Keratinocyte (primary cell): Measurements from ENCODE around the gene TFAP2D.

Experiments used
- CTCF ChIP-seq, 3 experiments: IDR thresholded peaks in 1 of 3; conservative IDR thresholded peaks in 1 of 3; optimal IDR thresholded peaks in 1 of 3; 2 replicates in 2 of 3; 3 replicates in 1 of 3; pipeline versions ENCODE3 to v1.5.1; 2011; ENCODE audit warnings: low read length in 3 of 3, mild to moderate bottlenecking in 3 of 3, moderate library complexity in 2 of 3, control low read depth in 1 of 3, inconsistent platforms in 1 of 3; ENCODE audit not compliant: insufficient read depth in 2 of 3; ENCODE audit errors: extremely low read depth in 1 of 3
- EZH2 ChIP-seq: IDR thresholded peaks from one replicate; pipeline ENCODE4 v1.6.1; 2012; ENCODE audit warnings: inconsistent platforms, mild to moderate bottlenecking, low read length, moderate library complexity

- TF ChIP-seq CTCF (optimal IDR thresholded peaks at IDR 0.05 in 1 of 3, IDR thresholded peaks at IDR 0.05 in 1 of 3, conservative IDR thresholded peaks at IDR 0.05 in 1 of 3; ENCODE audit: extremely low read depth in 1 of 3, insufficient read depth in 2 of 3, low read length in 3 of 3) (peak in 1 of 3 experiments; percentile 7), EZH2 (no peak)
Observed at GRCh38 chr6:50785921-50786320, 72.6 kb downstream of the TFAP2D start.
